DOHH2 (cell line): Measurements from ENCODE around the gene NBAS.

Experiments used
- EZH2phosphoT487 ChIP-seq: fragments of 200-600 bp; sonication (generic); IDR thresholded peaks from 2 replicates; pipeline ENCODE4 v1.6.1; 2017; ENCODE audit warnings: borderline replicate concordance, mild to moderate bottlenecking, antibody characterized with exemption, low read length, moderate library complexity, mixed read lengths
- TF ChIP-seq, protein P1 (sequence below): fragments of 200-600 bp; sonication (generic); IDR thresholded peaks from one replicate; pipeline ENCODE4 v1.5.1; 2014; ENCODE audit warnings: antibody characterized with exemption, mild to moderate bottlenecking, low read depth, low read length; ENCODE audit not compliant: poor library complexity, severe bottlenecking

DNA sequence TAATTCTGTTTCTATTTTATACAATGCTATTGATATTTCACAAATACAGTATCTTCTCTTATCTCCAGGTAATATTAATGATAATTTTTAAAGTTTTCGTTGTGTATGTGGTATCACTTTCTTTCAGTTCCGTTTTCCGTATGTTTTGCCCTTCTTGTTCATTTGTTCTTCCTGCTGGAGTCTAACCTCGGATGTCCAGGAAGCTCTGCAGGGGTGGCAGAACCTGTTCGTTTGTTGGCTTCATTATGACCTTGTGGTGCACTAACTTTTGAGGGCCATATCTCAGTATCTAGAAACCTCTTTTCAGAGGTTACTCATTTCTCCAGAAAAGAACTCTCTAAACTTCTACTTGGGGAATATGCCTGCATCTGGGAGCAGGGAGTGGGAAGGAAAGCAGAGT is 134.5 kb downstream of the NBAS start:
- TF ChIP-seq, protein P1, sequence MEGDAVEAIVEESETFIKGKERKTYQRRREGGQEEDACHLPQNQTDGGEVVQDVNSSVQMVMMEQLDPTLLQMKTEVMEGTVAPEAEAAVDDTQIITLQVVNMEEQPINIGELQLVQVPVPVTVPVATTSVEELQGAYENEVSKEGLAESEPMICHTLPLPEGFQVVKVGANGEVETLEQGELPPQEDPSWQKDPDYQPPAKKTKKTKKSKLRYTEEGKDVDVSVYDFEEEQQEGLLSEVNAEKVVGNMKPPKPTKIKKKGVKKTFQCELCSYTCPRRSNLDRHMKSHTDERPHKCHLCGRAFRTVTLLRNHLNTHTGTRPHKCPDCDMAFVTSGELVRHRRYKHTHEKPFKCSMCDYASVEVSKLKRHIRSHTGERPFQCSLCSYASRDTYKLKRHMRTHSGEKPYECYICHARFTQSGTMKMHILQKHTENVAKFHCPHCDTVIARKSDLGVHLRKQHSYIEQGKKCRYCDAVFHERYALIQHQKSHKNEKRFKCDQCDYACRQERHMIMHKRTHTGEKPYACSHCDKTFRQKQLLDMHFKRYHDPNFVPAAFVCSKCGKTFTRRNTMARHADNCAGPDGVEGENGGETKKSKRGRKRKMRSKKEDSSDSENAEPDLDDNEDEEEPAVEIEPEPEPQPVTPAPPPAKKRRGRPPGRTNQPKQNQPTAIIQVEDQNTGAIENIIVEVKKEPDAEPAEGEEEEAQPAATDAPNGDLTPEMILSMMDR, result no peak
- no peak for TF ChIP-seq EZH2phosphoT487
